Ascending aorta (tissue), 2 donors: ENCODE measurements around the gene XYLT1. TPM values are rescaled to one million over a fixed set of nuclear protein-coding genes. Genes with fewer than 3 reads are reported as not detected.

Experiments
- DNase-seq, 2 donors: peaks; one replicate each; pipeline ENCODE4 v3.0.0-alpha.2; 2019; ENCODE audit warnings: low spot score in 2 of 2
- H3K27ac ChIP-seq, 2 donors: fragments of 200-600 bp; sonication (generic); one replicate each; pipeline ENCODE4 v1.5.1; 2016 to 2017; ENCODE audit warnings: mild to moderate bottlenecking in 1 of 2
- H3K27me3 ChIP-seq: fragments of 200-600 bp; sonication (generic); one replicate; pipeline ENCODE4 v1.5.1; 2017
- H3K36me3 ChIP-seq, 2 donors: fragments of 200-600 bp; sonication (generic); one replicate each; pipeline ENCODE4 v1.5.1; 2016
- H3K4me1 ChIP-seq, 2 donors: fragments of 200-600 bp; sonication (generic); one replicate each; pipeline ENCODE4 v1.5.1; 2016 to 2017; ENCODE audit warnings: mild to moderate bottlenecking in 1 of 2
- H3K4me3 ChIP-seq, 2 donors: fragments of 200-600 bp; sonication (generic); one replicate each; pipeline ENCODE4 v1.5.1; 2016 to 2017; ENCODE audit warnings: mild to moderate bottlenecking in 1 of 2
- H3K9me3 ChIP-seq, 2 donors: fragments of 200-600 bp; sonication (generic); one replicate each; pipeline ENCODE4 v1.5.1; 2016
- CTCF ChIP-seq, 3 experiments: fragments of 200-600 bp in 2 of 3; fragments of 450-650 bp in 1 of 3; sonication (generic) in 2 of 3; IDR thresholded peaks; one replicate each; pipeline ENCODE4 v1.5.1; 2016 to 2019; ENCODE audit warnings: antibody characterized with exemption in 3 of 3, mild to moderate bottlenecking in 1 of 3, moderate library complexity in 1 of 3
- intact Hi-C: fragments of 100-400 bp; cut with DNase I; formaldehyde crosslinking; loops from one replicate; pipeline ENCODE4 v1.15.1; 2023
- total RNA-seq: library from RNA; depleted of rRNA; stranded (reverse); fragments of >200 nt; gene quantifications from one replicate; pipeline ENCODE4 v1.1.0, GENCODE V29; 2016

The XYLT1 gene
- total RNA-seq, 1 donor from 2014 or later = 6.7 TPM

- H3K27ac ChIP-seq = no peak overlapping the region
- H3K9me3 ChIP-seq = no peaks in the 10 kb centered on the region
- intact Hi-C loops = loop anchor here (5.0 kb wide), 1 partner anchor 63 kb away; no protein-coding TSS in a partner anchor
- TF ChIP-seq CTCF (IDR thresholded peaks at IDR 0.05) = no peak
- no peaks in the 10 kb centered on the region for H3K36me3 ChIP-seq
- no peak for DNase-seq
- H3K4me1 ChIP-seq = no peaks in the 10 kb centered on the region
- H3K4me3 ChIP-seq = no peak overlapping the region
- H3K27me3 ChIP-seq = no peaks in the 10 kb centered on the region
These were observed 225.0 kb downstream of the XYLT1 start for GRCh38 chr16:17245776-17246175.

- intact Hi-C loops = loop anchor here (5.0 kb wide), 1 partner anchor 63 kb away; no protein-coding TSS in a partner anchor
- H3K4me3 ChIP-seq = no peak overlapping the region
These were observed 225.7 kb downstream of the XYLT1 start for GRCh38 chr16:17244872-17245551.

GRCh38 chr16:17241264-17241835 is 229.4 kb downstream of the XYLT1 start:
- no peak for DNase-seq
- Histone ChIP-seq H3K27ac (no peak overlapping the region), H3K27me3 (no peaks in the 10 kb centered on the region), H3K36me3 (no peaks in the 10 kb centered on the region), H3K4me3 (no peak overlapping the region), H3K9me3 (no peaks in the 10 kb centered on the region), H3K4me1 (no peaks in the 10 kb centered on the region)
- intact Hi-C loops = no loop called here
- TF ChIP-seq CTCF (IDR thresholded peaks at IDR 0.05) = no peak

More at GRCh38 chr16:17244872-17245551, 225.7 kb downstream of the XYLT1 start:
- Histone ChIP-seq H3K4me1 (no peaks in the 10 kb centered on the region), H3K36me3 (no peaks in the 10 kb centered on the region), H3K27me3 (no peaks in the 10 kb centered on the region), H3K9me3 (no peaks in the 10 kb centered on the region), H3K27ac (no peak overlapping the region)
- no peak for TF ChIP-seq CTCF (IDR thresholded peaks at IDR 0.05)
- DNase-seq = no peak

GRCh38 chr16:17238285-17239028 is 232.3 kb downstream of the XYLT1 start:
- Histone ChIP-seq H3K4me3 (no peak overlapping the region), H3K36me3 (no peaks in the 10 kb centered on the region), H3K9me3 (no peaks in the 10 kb centered on the region), H3K27ac (no peak overlapping the region), H3K27me3 (no peaks in the 10 kb centered on the region), H3K4me1 (peaks cover 0 to 6% of the 10 kb centered on the region in 2 donors)
- intact Hi-C loops = no loop called here
- no peak for DNase-seq
- TF ChIP-seq CTCF (IDR thresholded peaks at IDR 0.05) = no peak

GRCh38 chr16:17237350-17237944 is 233.3 kb downstream of the XYLT1 start:
- intact Hi-C loops = no loop called here
- Histone ChIP-seq H3K4me3 (no peak overlapping the region), H3K36me3 (no peaks in the 10 kb centered on the region), H3K27ac (no peak overlapping the region), H3K4me1 (peaks cover 0 to 6% of the 10 kb centered on the region in 2 donors), H3K9me3 (no peaks in the 10 kb centered on the region), H3K27me3 (no peaks in the 10 kb centered on the region)
- no peak for DNase-seq
- no peak for TF ChIP-seq CTCF (IDR thresholded peaks at IDR 0.05)
